Measurements from ENCODE around the gene DISC1. TPM values are rescaled to one million over a fixed set of nuclear protein-coding genes. Genes with fewer than 3 reads are reported as not detected.

DISC1 gene
- total and polyA plus RNA-seq, 2 experiments from 2014 or later: 6.5 to 11.5 TPM

- no peak for DNase-seq (ENCODE audit: low read depth in 1 of 2, low spot score in 1 of 2)
- no peak for TF ChIP-seq CTCF (IDR thresholded peaks at IDR 0.05; ENCODE audit: low read depth, low read length)
- Histone ChIP-seq H3K27ac (no peak overlapping the region), H3K4me3 (no peak overlapping the region), H3K4me1 (ENCODE audit: low read depth) (no peaks in the 10 kb centered on the region), H3K27me3 (no peaks in the 10 kb centered on the region), H3K9me3 (ENCODE audit: low read depth) (no peaks in the 10 kb centered on the region), H3K36me3 (no peaks in the 10 kb centered on the region)
These were observed 54.4 kb downstream of the DISC1 start for GRCh38 chr1:231681006-231681405.

- Histone ChIP-seq H3K4me1 (ENCODE audit: low read depth) (no peaks in the 10 kb centered on the region), H3K27me3 (no peaks in the 10 kb centered on the region), H3K4me3 (no peak overlapping the region), H3K9me3 (ENCODE audit: low read depth) (no peaks in the 10 kb centered on the region), H3K36me3 (no peaks in the 10 kb centered on the region), H3K27ac (no peak overlapping the region)
- TF ChIP-seq CTCF (IDR thresholded peaks at IDR 0.05; ENCODE audit: low read depth, low read length): no peak
- no peak for DNase-seq (ENCODE audit: low read depth in 1 of 2, low spot score in 1 of 2)
These were observed 56.2 kb downstream of the DISC1 start for GRCh38 chr1:231682779-231683178.

- TF ChIP-seq CTCF (IDR thresholded peaks at IDR 0.05; ENCODE audit: low read depth, low read length): no peak
- H3K27ac ChIP-seq: no peak overlapping the region
These were observed 57.0 kb downstream of the DISC1 start for GRCh38 chr1:231683439-231684165.

GRCh38 chr1:231684356-231685244 is 58.0 kb downstream of the DISC1 start:
- DNase-seq (ENCODE audit: low read depth in 1 of 2, low spot score in 1 of 2): no peak
- Histone ChIP-seq H3K27ac (no peak overlapping the region), H3K27me3 (no peaks in the 10 kb centered on the region), H3K4me1 (ENCODE audit: low read depth) (no peaks in the 10 kb centered on the region), H3K36me3 (no peaks in the 10 kb centered on the region), H3K4me3 (no peak overlapping the region), H3K9me3 (ENCODE audit: low read depth) (no peaks in the 10 kb centered on the region)
- TF ChIP-seq CTCF (IDR thresholded peaks at IDR 0.05; ENCODE audit: low read depth, low read length): no peak

More at GRCh38 chr1:231683439-231684165, 57.0 kb downstream of the DISC1 start:
- no peaks in the 10 kb centered on the region for H3K36me3 ChIP-seq
- DNase-seq (ENCODE audit: low read depth in 1 of 2, low spot score in 1 of 2): no peak
- H3K27me3 ChIP-seq: no peaks in the 10 kb centered on the region
- no peaks in the 10 kb centered on the region for H3K9me3 ChIP-seq (ENCODE audit: low read depth)
- H3K4me3 ChIP-seq: no peak overlapping the region
- no peaks in the 10 kb centered on the region for H3K4me1 ChIP-seq (ENCODE audit: low read depth)

GRCh38 chr1:231686384-231686783 is 59.8 kb downstream of the DISC1 start:
- no peak for TF ChIP-seq CTCF (IDR thresholded peaks at IDR 0.05; ENCODE audit: low read depth, low read length)
- H3K9me3 ChIP-seq (ENCODE audit: low read depth): no peaks in the 10 kb centered on the region

More at GRCh38 chr1:231686384-231686783, 59.8 kb downstream of the DISC1 start:
- H3K4me3 ChIP-seq: no peak overlapping the region
- no peaks in the 10 kb centered on the region for H3K36me3 ChIP-seq
- no peaks in the 10 kb centered on the region for H3K4me1 ChIP-seq (ENCODE audit: low read depth)
- H3K27me3 ChIP-seq: no peaks in the 10 kb centered on the region
- no peak overlapping the region for H3K27ac ChIP-seq
- DNase-seq (ENCODE audit: low read depth in 1 of 2, low spot score in 1 of 2): no peak
